ENCODE measurements around the gene SPOCK1. TPM values are rescaled to one million over a fixed set of nuclear protein-coding genes. Genes with fewer than 3 reads are reported as not detected.

SPOCK1 gene
- total and polyA plus RNA-seq, 9 of the 15 experiments (the other 6 are each of a cell fraction or from before 2014, with no cell fraction given) = 0.01 to 0.35 (median 0.04) TPM; not detected in 6

DNA sequence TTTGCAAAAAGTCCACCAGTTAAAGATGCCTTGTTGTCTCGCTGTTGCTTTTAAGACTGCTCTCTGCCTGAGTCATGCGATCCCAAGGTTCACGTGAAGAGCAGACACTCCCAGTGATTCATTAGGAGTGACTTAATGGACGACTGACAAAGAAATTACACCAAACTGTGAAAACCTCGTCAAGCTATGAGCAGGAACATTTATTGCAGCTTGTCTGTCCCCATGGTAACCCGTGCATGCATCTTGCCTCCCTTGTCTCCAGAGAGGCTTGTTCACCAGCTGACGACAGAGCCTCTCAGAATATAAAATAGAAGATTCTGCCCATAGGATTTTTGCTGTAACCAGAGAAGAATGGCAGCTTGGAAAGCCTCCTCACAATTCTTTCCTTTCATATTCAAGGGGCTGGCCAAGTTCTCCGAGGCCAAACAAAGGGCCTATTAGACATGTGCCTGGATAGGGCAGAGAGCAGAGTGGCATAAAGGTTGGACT is 352.7 kb downstream of the SPOCK1 start:
- Histone ChIP-seq H3K9ac (ENCODE audit: insufficient read depth in 1 of 2, low read depth in 2 of 2, low read length in 2 of 2) (no peak overlapping the region), H3K4me2 (ENCODE audit: insufficient read depth, low read length) (no peak overlapping the region), H3K4me1 (replicated peaks in 1 of 2; ENCODE audit: control insufficient read depth in 2 of 2, insufficient read depth in 2 of 2, low read length in 2 of 2) (no peaks in the 10 kb centered on the region), H2AFZ (ENCODE audit: low read depth, low read length) (no peak overlapping the region), H3K9me3 (replicated peaks; ENCODE audit: control insufficient read depth, insufficient read depth, low read depth, low read length) (no peaks in the 10 kb centered on the region), H3K27me3 (ENCODE audit: control insufficient read depth in 2 of 2, insufficient read depth in 2 of 2, low read length in 2 of 2) (no peaks in the 10 kb centered on the region), H4K20me1 (replicated peaks; ENCODE audit: control insufficient read depth, insufficient read depth, low read length) (no peaks in the 10 kb centered on the region; the same call in 1 of the 2 replicates), H3K27ac (ENCODE audit: extremely low read depth, low read depth, low read length) (no peak overlapping the region), H3K36me3 (ENCODE audit: control insufficient read depth, insufficient read depth, low read length) (no peaks in the 10 kb centered on the region), H3K9me1 (ENCODE audit: control insufficient read depth, insufficient read depth, low read length) (no peaks in the 10 kb centered on the region), H3K4me3 (no peak overlapping the region), H3K79me2 (ENCODE audit: control insufficient read depth, insufficient read depth, low read length) (no peaks in the 10 kb centered on the region)
- ChIA-PET POLR2A (no interaction called here), CTCF (ENCODE audit: low intra/inter-chr PET ratio) (no interaction called here)
- in situ Hi-C loops (cut with MboI) = no loop called here
- TF ChIP-seq NR2C2 (CRISPR knock-in tag; IDR thresholded peaks at IDR 0.05) (no peak), NR2C2 (tag; IDR thresholded peaks at IDR 0.05) (no peak), RFX1 (IDR thresholded peaks at IDR 0.05) (peak; percentile 23; the same call in 1 of the 2 replicates), BHLHE40 (IDR thresholded peaks at IDR 0.05; ENCODE audit: low read length) (0 out of 2 replicates have a peak, but pooled peaks have one; percentile 12)
- 0% methylated on average over 8 of the region's 8 CpGs for WGBS (ENCODE audit: insufficient coverage, low coverage, missing lambda C conversion rate)
- ATAC-seq = no peak
- no peak for FAIRE-seq
- intact Hi-C loops (cut with micrococcal nuclease) = no loop called here
- DNase-seq (ENCODE audit: extremely low read depth in 1 of 4, low spot score in 3 of 4) = no peak
- BruUV-seq (replicated peaks) = no TSS peak

DNA sequence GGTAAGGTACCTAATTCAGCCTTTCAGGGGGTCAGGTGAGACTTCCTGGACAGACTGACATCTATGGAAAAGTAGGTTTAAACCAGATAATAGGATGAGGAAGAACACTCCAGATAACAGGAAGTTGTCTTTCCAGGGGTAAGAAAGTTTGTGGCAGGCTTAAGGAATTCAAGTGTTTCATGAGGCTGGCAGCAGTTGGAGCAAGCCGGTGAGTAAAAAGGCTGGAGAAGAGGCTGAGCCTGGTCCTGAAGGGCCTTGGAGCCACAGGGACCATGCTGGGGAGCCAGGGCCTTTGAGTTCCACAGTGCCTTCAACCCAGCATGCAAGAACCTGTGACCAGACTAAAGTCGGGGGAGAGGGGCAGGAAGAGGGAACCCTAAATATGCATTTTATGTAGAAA is 353.4 kb downstream of the SPOCK1 start:
- Histone ChIP-seq H3K79me2 (ENCODE audit: control insufficient read depth, insufficient read depth, low read length) (no peaks in the 10 kb centered on the region), H4K20me1 (replicated peaks; ENCODE audit: control insufficient read depth, insufficient read depth, low read length) (no peaks in the 10 kb centered on the region; the same call in 1 of the 2 replicates), H3K9me1 (ENCODE audit: control insufficient read depth, insufficient read depth, low read length) (no peaks in the 10 kb centered on the region), H3K9ac (ENCODE audit: insufficient read depth in 1 of 2, low read depth in 2 of 2, low read length in 2 of 2) (no peak overlapping the region), H3K4me1 (replicated peaks in 1 of 2; ENCODE audit: control insufficient read depth in 2 of 2, insufficient read depth in 2 of 2, low read length in 2 of 2) (no peaks in the 10 kb centered on the region), H3K4me2 (ENCODE audit: insufficient read depth, low read length) (no peak overlapping the region), H3K36me3 (ENCODE audit: control insufficient read depth, insufficient read depth, low read length) (no peaks in the 10 kb centered on the region), H3K27me3 (ENCODE audit: control insufficient read depth in 2 of 2, insufficient read depth in 2 of 2, low read length in 2 of 2) (no peaks in the 10 kb centered on the region; a peak in 1 of 5 replicates), H3K9me3 (replicated peaks; ENCODE audit: control insufficient read depth, insufficient read depth, low read depth, low read length) (no peaks in the 10 kb centered on the region), H2AFZ (ENCODE audit: low read depth, low read length) (no peak overlapping the region), H3K27ac (ENCODE audit: extremely low read depth, low read depth, low read length) (no peak overlapping the region), H3K4me3 (no peak overlapping the region)
- no peak for DNase-seq (ENCODE audit: extremely low read depth in 1 of 4, low spot score in 3 of 4)
- no peak for FAIRE-seq
- in situ Hi-C loops (cut with MboI) (no loop called here), intact Hi-C loops (cut with micrococcal nuclease) (no loop called here)
- no peak for TF ChIP-seq PTBP1 (IDR thresholded peaks at IDR 0.05; ENCODE audit: low read depth, low read length)
- no peak for TF ChIP-seq ZNF780A (CRISPR knock-in tag; IDR thresholded peaks at IDR 0.05)
- no peak for TF ChIP-seq HDAC2 (IDR thresholded peaks at IDR 0.05)
- no peak for TF ChIP-seq ZBTB1 (CRISPR knock-in tag; IDR thresholded peaks at IDR 0.05; ENCODE audit: borderline replicate concordance, low read depth)
- TF ChIP-seq ZC3H4 (CRISPR knock-in tag; IDR thresholded peaks at IDR 0.05; ENCODE audit: borderline replicate concordance) = no peak
- CTCF ChIA-PET (ENCODE audit: low intra/inter-chr PET ratio) = no interaction called here
- no TSS peak for BruUV-seq (replicated peaks)
- ATAC-seq = no peak
- POLR2A ChIA-PET = no interaction called here
- WGBS (ENCODE audit: insufficient coverage, low coverage, missing lambda C conversion rate) = 0% methylated on average over 2 of the region's 2 CpGs
